Measurements from ENCODE around the gene PELI1. TPM values are rescaled to one million over a fixed set of nuclear protein-coding genes. Genes with fewer than 3 reads are reported as not detected.

PELI1 gene
- total and polyA plus RNA-seq, 2 of the 8 experiments (the other 6 are each of a cell fraction or from before 2014, with no cell fraction given) = 21.8 to 57.1 TPM

GRCh38 chr2:64126601-64127000 lies 17.6 kb downstream of the PELI1 start:
- Histone ChIP-seq H2BK20ac (ENCODE audit: low read length) (no peak overlapping the region), H3K18ac (ENCODE audit: extremely low read depth, low read length) (no peak overlapping the region), H4K91ac (replicated peaks; ENCODE audit: insufficient read length, low read length) (no peak overlapping the region), H3K36me3 (ENCODE audit: control insufficient read depth in 2 of 4, insufficient read depth in 4 of 4, low read length in 3 of 4) (no peaks in the 10 kb centered on the region), H3K4ac (replicated peaks; ENCODE audit: insufficient read length, low read depth, low read length) (no peak overlapping the region), H3K79me2 (ENCODE audit: control insufficient read depth in 1 of 2, insufficient read depth in 2 of 2, low read length in 2 of 2) (peaks cover 0 to 99% of the 10 kb centered on the region in 2 experiments; a peak in 3 of 4 replicates), H3K4me2 (ENCODE audit: insufficient read depth in 1 of 2, low read depth in 2 of 2, low read length in 2 of 2) (no peak overlapping the region), H3K27me3 (replicated peaks in 1 of 4; ENCODE audit: control insufficient read depth in 3 of 4, extremely low read depth in 1 of 4, insufficient read depth in 3 of 4, low read length in 3 of 4) (no peaks in the 10 kb centered on the region), H3K79me1 (ENCODE audit: low read depth, low read length) (peaks cover 3% of the 10 kb centered on the region), H3K9ac (replicated peaks in 1 of 4; ENCODE audit: extremely low read depth in 1 of 4, low read depth in 3 of 4, low read length in 3 of 4) (no peak overlapping the region), H3K14ac (ENCODE audit: insufficient read length) (no peak overlapping the region), H2AK5ac (ENCODE audit: low read depth, low read length) (no peak overlapping the region), H3K56ac (replicated peaks; ENCODE audit: insufficient read length, low read depth, low read length) (no peak overlapping the region), H2BK5ac (ENCODE audit: low read depth, low read length) (no peak overlapping the region), H3K27ac (ENCODE audit: low read depth, low read length) (no peak overlapping the region), H3K23ac (ENCODE audit: insufficient read length) (no peak overlapping the region), H3K9me3 (ENCODE audit: insufficient read depth in 2 of 2, low read depth in 1 of 2, low read length in 1 of 2) (no peaks in the 10 kb centered on the region), H2AFZ (ENCODE audit: low read length) (no peak overlapping the region), H2BK120ac (replicated peaks; ENCODE audit: low read depth, low read length) (no peak overlapping the region), H3K4me1 (replicated peaks in 1 of 4; ENCODE audit: control insufficient read depth in 3 of 4, insufficient read depth in 4 of 4, low read length in 3 of 4) (peaks cover 0 to 8% (median 0%) of the 10 kb centered on the region in 4 experiments; a peak in 3 of 7 replicates), H2BK15ac (ENCODE audit: low read length) (no peak overlapping the region), H4K8ac (ENCODE audit: extremely low read depth, insufficient read depth, low read length) (no peak overlapping the region), H3K4me3 (ENCODE audit: extremely low read depth in 1 of 4, insufficient read depth in 2 of 4, low read depth in 3 of 4, low read length in 4 of 4) (no peak overlapping the region), H4K5ac (ENCODE audit: insufficient read length, low read depth, low read length) (no peak overlapping the region), H2BK12ac (ENCODE audit: low read depth, low read length) (no peak overlapping the region), H3K23me2 (ENCODE audit: low read depth, low read length) (no peaks in the 10 kb centered on the region), H4K20me1 (replicated peaks in 1 of 2; ENCODE audit: control insufficient read depth in 1 of 2, insufficient read depth in 2 of 2, low read length in 2 of 2) (peaks cover 3 to 8% of the 10 kb centered on the region in 2 experiments)
- WGBS, 2 experiments (ENCODE audit: extremely low coverage in 1 of 2, insufficient coverage in 1 of 2, insufficient read length in 1 of 2, insufficient replicate concordance in 2 of 2, low coverage in 1 of 2, low lambda C conversion rate in 2 of 2, missing lambda C conversion rate in 1 of 2) = 99% methylated on average over 3 of the region's 3 CpGs; no CpG with 5 or more reads in 1 of the 2 experiments
- ChIA-PET CTCF (ENCODE audit: partially characterized antibody) (no interaction called here), POLR2A (ENCODE audit: partially characterized antibody) (no interaction called here)
- TF ChIP-seq HDAC2 (IDR thresholded peaks at IDR 0.05; ENCODE audit: borderline replicate concordance in 1 of 2, low read depth in 2 of 2, low read length in 2 of 2) (no peak), SP4 (IDR thresholded peaks at IDR 0.05; ENCODE audit: low read length) (no peak), YY1 (IDR thresholded peaks at IDR 0.05; ENCODE audit: low read depth, low read length) (no peak), RFX5 (IDR thresholded peaks at IDR 0.05; ENCODE audit: borderline replicate concordance, low read depth, low read length) (no peak), CHD2 (IDR thresholded peaks at IDR 0.05; ENCODE audit: low read length) (no peak), KDM5A (IDR thresholded peaks at IDR 0.05; ENCODE audit: low read length) (no peak), RAD21 (IDR thresholded peaks at IDR 0.05 in 1 of 2, conservative IDR thresholded peaks at IDR 0.05 in 1 of 2; ENCODE audit: low read depth in 2 of 2, low read length in 2 of 2) (no peak), CEBPB (IDR thresholded peaks at IDR 0.05; ENCODE audit: low read depth, low read length) (no peak), RNF2 (IDR thresholded peaks at IDR 0.05; ENCODE audit: borderline replicate concordance, low read depth, low read length, missing control alignments, poor library complexity, severe bottlenecking) (no peak), TAF1 (IDR thresholded peaks at IDR 0.05; ENCODE audit: low read depth, low read length) (no peak), POU5F1 (IDR thresholded peaks at IDR 0.05; ENCODE audit: low read depth, low read length) (no peak)
- FAIRE-seq (peak; percentile 50), DNase-seq (ENCODE audit: low read depth in 1 of 2, low spot score in 2 of 2) (no peak)
